GM19455 (cell line): ENCODE measurements around the gene YPEL5.
A peak's percentile ranks its signal among the peaks of the same experiment; 100 is the strongest.
"Not testable (repeated sequence)": the region's sequence is repeated elsewhere in the genome, so short reads cannot be mapped to it uniquely, and the experiment has no call there.

Source experiments
- ATAC-seq: cut with Tn5 transposase; IDR thresholded peaks from one replicate; pipeline ENCODE4 v1.9.1; 2021; ENCODE audit not compliant: unreplicated experiment

Gene YPEL5

GRCh38 chr2:30136764-30137444 is 9.9 kb upstream of the YPEL5 start:
- no peak for ATAC-seq

- peak; percentile 76 for ATAC-seq
These were observed 7.5 kb upstream of the YPEL5 start for GRCh38 chr2:30139131-30139870.

- ATAC-seq: no peak
These were observed 5.7 kb upstream of the YPEL5 start for GRCh38 chr2:30141136-30141535.

- ATAC-seq: no peak
These were observed 2.5 kb upstream of the YPEL5 start for GRCh38 chr2:30144260-30144659.

GRCh38 chr2:30144951-30145350 is 1.9 kb upstream of the YPEL5 start:
- ATAC-seq: not testable (repeated sequence)

- no peak for ATAC-seq
These were observed 926 bp upstream of the YPEL5 start for GRCh38 chr2:30145826-30146336.

- peak; percentile 11 for ATAC-seq
These were observed 448 bp downstream of the YPEL5 start for GRCh38 chr2:30147196-30147714.

GRCh38 chr2:30147715-30148610 is 1.2 kb downstream of the YPEL5 start:
- ATAC-seq: peak; percentile 28

GRCh38 chr2:30148850-30149249 is 2.0 kb downstream of the YPEL5 start:
- no peak for ATAC-seq

- ATAC-seq: no peak
These were observed 2.7 kb downstream of the YPEL5 start for GRCh38 chr2:30149513-30149912.

GRCh38 chr2:30149976-30150375 is 3.2 kb downstream of the YPEL5 start:
- no peak for ATAC-seq

- no peak for ATAC-seq
These were observed 4.0 kb downstream of the YPEL5 start for GRCh38 chr2:30150786-30151185.

- ATAC-seq: no peak
These were observed 5.6 kb downstream of the YPEL5 start for GRCh38 chr2:30152385-30152784.

- no peak for ATAC-seq
These were observed 8.4 kb downstream of the YPEL5 start for GRCh38 chr2:30155202-30155601.

GRCh38 chr2:30155889-30156658 is 9.3 kb downstream of the YPEL5 start:
- no peak for ATAC-seq

- no peak for ATAC-seq
These were observed 10.8 kb downstream of the YPEL5 start for GRCh38 chr2:30157616-30158015.

GRCh38 chr2:30159766-30160165 is 13.0 kb downstream of the YPEL5 start:
- no peak for ATAC-seq

GRCh38 chr2:30161929-30162706 is 15.3 kb downstream of the YPEL5 start:
- no peak for ATAC-seq

GRCh38 chr2:30162806-30163205 is 16.0 kb downstream of the YPEL5 start:
- no peak for ATAC-seq
